Measurements from ENCODE around the gene ZC3H12D. TPM values are rescaled to one million over a fixed set of nuclear protein-coding genes. Genes with fewer than 3 reads are reported as not detected.

ZC3H12D gene
- total RNA-seq, 3 donors from 2014 or later (not counting 1 experiment from before 2014, with no cell fraction given), result 0.49 to 7.7 (median 4.1) TPM

DNA sequence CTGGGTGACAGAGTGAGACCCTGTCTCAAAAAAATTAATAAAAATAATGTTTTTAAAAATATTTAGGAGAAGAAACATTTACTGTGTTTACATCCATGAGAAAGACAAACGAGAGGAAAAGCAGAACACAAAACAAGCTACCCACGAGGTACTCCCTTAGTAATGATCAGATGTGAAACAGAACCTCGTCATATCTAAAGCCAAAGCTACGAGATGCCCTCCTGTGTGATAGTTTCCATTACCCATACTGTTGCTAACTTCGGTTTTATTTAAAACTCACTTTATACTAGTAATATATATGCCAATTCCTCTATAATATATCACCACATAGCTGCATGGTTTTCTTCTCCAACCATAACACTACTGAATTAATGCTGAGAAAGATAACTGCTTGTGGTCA is 63.7 kb downstream of the ZC3H12D start:
- WGBS (ENCODE audit: insufficient coverage), result 71% methylated on average over 5 of the region's 5 CpGs
- no peaks in the 10 kb centered on the region for H3K9me3 Mint-ChIP-seq
- intact Hi-C loops (cut with micrococcal nuclease), result no loop called here
- DNase-seq (no peak), ATAC-seq (no peak)
- peaks cover 0 to 2% of the 10 kb centered on the region in 2 donors for H3K27me3 Mint-ChIP-seq (ENCODE audit: low read depth in 2 of 2)
- peaks cover 0 to under 1% of the 10 kb centered on the region in 2 donors for H3K4me1 Mint-ChIP-seq
- H3K36me3 ChIP-seq (ENCODE audit: control insufficient read depth, insufficient read depth, low read length), result no peaks in the 10 kb centered on the region
- no peak overlapping the region for H3K4me3 Mint-ChIP-seq
- no peaks in the 10 kb centered on the region for H3K36me3 Mint-ChIP-seq
- no peak overlapping the region for H3K27ac ChIP-seq (ENCODE audit: low read length)
- H3K27me3 ChIP-seq (ENCODE audit: control insufficient read depth, insufficient read depth, low read length), result peaks cover 2% of the 10 kb centered on the region
- H3K4me3 ChIP-seq (ENCODE audit: low read length), result no peak overlapping the region
- TF ChIP-seq, protein P1, sequence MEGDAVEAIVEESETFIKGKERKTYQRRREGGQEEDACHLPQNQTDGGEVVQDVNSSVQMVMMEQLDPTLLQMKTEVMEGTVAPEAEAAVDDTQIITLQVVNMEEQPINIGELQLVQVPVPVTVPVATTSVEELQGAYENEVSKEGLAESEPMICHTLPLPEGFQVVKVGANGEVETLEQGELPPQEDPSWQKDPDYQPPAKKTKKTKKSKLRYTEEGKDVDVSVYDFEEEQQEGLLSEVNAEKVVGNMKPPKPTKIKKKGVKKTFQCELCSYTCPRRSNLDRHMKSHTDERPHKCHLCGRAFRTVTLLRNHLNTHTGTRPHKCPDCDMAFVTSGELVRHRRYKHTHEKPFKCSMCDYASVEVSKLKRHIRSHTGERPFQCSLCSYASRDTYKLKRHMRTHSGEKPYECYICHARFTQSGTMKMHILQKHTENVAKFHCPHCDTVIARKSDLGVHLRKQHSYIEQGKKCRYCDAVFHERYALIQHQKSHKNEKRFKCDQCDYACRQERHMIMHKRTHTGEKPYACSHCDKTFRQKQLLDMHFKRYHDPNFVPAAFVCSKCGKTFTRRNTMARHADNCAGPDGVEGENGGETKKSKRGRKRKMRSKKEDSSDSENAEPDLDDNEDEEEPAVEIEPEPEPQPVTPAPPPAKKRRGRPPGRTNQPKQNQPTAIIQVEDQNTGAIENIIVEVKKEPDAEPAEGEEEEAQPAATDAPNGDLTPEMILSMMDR (IDR thresholded peaks at IDR 0.05), result no peak
- H3K27ac Mint-ChIP-seq, result no peak overlapping the region
- no peaks in the 10 kb centered on the region for H3K4me1 ChIP-seq (ENCODE audit: control insufficient read depth, insufficient read depth, low read length)
- H3K9me3 ChIP-seq (ENCODE audit: control insufficient read depth, insufficient read depth, low read length), result no peaks in the 10 kb centered on the region

DNA sequence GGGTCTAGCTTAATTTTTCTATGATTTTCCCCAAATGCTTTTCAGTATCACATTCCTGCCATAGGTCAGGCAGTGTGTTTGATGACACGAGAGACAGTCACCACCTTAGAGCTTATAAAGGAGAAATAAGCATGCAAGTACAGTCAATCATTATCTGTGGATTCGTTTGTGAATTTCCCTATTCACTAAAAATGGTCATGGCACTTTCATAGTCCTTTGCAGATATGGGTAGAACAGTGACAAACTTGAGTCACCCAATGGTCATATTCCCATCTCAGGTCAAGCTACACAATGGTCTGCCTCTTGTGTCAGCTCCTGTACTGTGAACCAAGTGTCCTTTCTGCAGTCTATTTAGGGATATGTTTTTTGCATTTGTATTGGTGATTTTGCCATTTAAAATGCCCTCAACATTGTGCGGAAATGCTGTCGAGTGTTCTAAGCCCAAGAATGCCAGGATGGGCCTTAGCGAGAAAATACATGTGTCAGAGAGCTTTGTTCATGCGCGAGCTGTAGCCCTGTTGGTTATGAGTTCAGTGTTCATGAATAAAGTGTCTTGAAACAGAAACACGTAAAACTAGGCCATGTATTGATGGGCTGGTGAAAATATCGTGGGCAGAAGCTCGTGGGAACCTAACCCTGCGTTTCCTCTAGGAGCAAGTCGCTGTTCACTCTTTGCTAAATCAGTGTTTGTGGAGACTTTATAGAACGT is 65.0 kb downstream of the ZC3H12D start:
- intact Hi-C loops (cut with micrococcal nuclease), result no loop called here
- Histone ChIP-seq H3K27me3 (ENCODE audit: control insufficient read depth, insufficient read depth, low read length) (peaks cover 2% of the 10 kb centered on the region), H3K36me3 (ENCODE audit: control insufficient read depth, insufficient read depth, low read length) (no peaks in the 10 kb centered on the region), H3K4me3 (ENCODE audit: low read length) (no peak overlapping the region), H3K4me1 (ENCODE audit: control insufficient read depth, insufficient read depth, low read length) (no peaks in the 10 kb centered on the region), H3K27ac (ENCODE audit: low read length) (no peak overlapping the region), H3K9me3 (ENCODE audit: control insufficient read depth, insufficient read depth, low read length) (no peaks in the 10 kb centered on the region)
- H3K9me3 Mint-ChIP-seq, result no peaks in the 10 kb centered on the region
- 76% methylated on average over 12 of the region's 13 CpGs for WGBS (ENCODE audit: insufficient coverage)
- no peak for DNase-seq
- TF ChIP-seq, protein P1 (IDR thresholded peaks at IDR 0.05), result no peak
- no peaks in the 10 kb centered on the region for H3K27me3 Mint-ChIP-seq (ENCODE audit: low read depth in 2 of 2)
- H3K4me1 Mint-ChIP-seq, result peaks cover 0 to 5% of the 10 kb centered on the region in 2 donors
- ATAC-seq, result no peak
- no peak overlapping the region for H3K4me3 Mint-ChIP-seq
- H3K36me3 Mint-ChIP-seq, result no peaks in the 10 kb centered on the region
- no peak overlapping the region for H3K27ac Mint-ChIP-seq

DNA sequence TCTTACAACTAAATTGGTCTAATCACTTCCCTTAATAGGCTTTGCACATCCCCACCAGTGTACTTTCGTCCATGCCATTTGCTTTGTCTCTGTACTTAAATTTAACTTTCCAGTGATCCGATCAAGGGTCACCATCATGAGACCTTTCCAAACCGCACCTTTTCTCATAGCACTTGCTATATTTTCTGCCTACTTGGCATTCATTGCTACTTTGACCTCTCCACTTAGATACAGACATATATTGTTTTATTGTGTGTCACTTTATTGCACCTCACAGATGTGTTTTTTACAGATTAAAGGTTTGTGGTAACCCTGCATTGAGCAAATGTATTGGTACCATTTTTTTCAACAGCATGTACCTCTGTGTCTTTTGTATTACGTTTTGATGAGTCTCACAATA is 70.0 kb downstream of the ZC3H12D start:
- DNase-seq, result no peak
- H3K27ac ChIP-seq (ENCODE audit: low read length), result no peak overlapping the region
- H3K4me3 ChIP-seq (ENCODE audit: low read length), result no peak overlapping the region
- no peaks in the 10 kb centered on the region for H3K9me3 ChIP-seq (ENCODE audit: control insufficient read depth, insufficient read depth, low read length)
- ATAC-seq, result no peak
- no peak overlapping the region for H3K4me3 Mint-ChIP-seq
- no peaks in the 10 kb centered on the region for H3K36me3 Mint-ChIP-seq
- H3K9me3 Mint-ChIP-seq, result no peaks in the 10 kb centered on the region
- intact Hi-C loops (cut with micrococcal nuclease), result no loop called here
- H3K4me1 Mint-ChIP-seq, result peaks cover 0 to 5% of the 10 kb centered on the region in 2 donors
- no peaks in the 10 kb centered on the region for H3K27me3 Mint-ChIP-seq (ENCODE audit: low read depth in 2 of 2)
- H3K27me3 ChIP-seq (ENCODE audit: control insufficient read depth, insufficient read depth, low read length), result no peaks in the 10 kb centered on the region
- TF ChIP-seq, protein P1 (IDR thresholded peaks at IDR 0.05), result no peak
- H3K36me3 ChIP-seq (ENCODE audit: control insufficient read depth, insufficient read depth, low read length), result peaks cover 9% of the 10 kb centered on the region
- H3K4me1 ChIP-seq (ENCODE audit: control insufficient read depth, insufficient read depth, low read length), result no peaks in the 10 kb centered on the region
- WGBS (ENCODE audit: insufficient coverage), result 94% methylated on average over 3 of the region's 4 CpGs
- H3K27ac Mint-ChIP-seq, result peak overlapping the region in 1 of 2 donors; percentile 20

DNA sequence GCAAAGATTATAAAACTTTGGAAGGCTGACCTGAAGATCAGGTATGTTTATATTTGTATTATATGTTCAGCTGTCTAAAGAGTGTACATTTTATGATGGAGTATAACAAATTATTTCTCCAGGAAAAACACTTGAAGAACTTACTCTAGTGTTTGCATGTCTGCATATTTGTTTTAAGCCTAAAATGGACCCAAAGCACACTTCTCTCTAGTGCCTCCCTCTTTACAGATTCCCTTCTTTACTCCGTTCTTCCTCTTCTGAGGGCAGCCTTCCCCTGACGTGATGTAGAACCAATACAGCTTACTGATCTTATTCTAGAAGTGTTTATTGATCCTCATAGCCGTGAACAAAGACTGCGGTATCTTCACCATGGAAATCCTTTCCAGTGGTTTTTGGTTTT is 70.8 kb downstream of the ZC3H12D start:
- WGBS (ENCODE audit: insufficient coverage), result 95% methylated on average over 4 of the region's 4 CpGs
- Mint-ChIP-seq H3K27ac (peak overlapping the region in 1 of 2 donors; percentile 20), H3K4me1 (peaks cover 0 to 5% of the 10 kb centered on the region in 2 donors), H3K36me3 (no peaks in the 10 kb centered on the region), H3K27me3 (ENCODE audit: low read depth in 2 of 2) (no peaks in the 10 kb centered on the region), H3K9me3 (no peaks in the 10 kb centered on the region), H3K4me3 (no peak overlapping the region)
- Histone ChIP-seq H3K36me3 (ENCODE audit: control insufficient read depth, insufficient read depth, low read length) (peaks cover 13% of the 10 kb centered on the region), H3K27me3 (ENCODE audit: control insufficient read depth, insufficient read depth, low read length) (no peaks in the 10 kb centered on the region), H3K4me1 (ENCODE audit: control insufficient read depth, insufficient read depth, low read length) (no peaks in the 10 kb centered on the region), H3K27ac (ENCODE audit: low read length) (no peak overlapping the region), H3K9me3 (ENCODE audit: control insufficient read depth, insufficient read depth, low read length) (no peaks in the 10 kb centered on the region), H3K4me3 (ENCODE audit: low read length) (no peak overlapping the region)
- TF ChIP-seq, protein P1 (IDR thresholded peaks at IDR 0.05), result no peak
- ATAC-seq, result no peak
- DNase-seq, result no peak
- intact Hi-C loops (cut with micrococcal nuclease), result no loop called here
